Erythroblast (primary cell): ENCODE results near the gene PIF1.

Experiments used
- DNase-seq, 2 experiments: peaks; one replicate each; lab custom pipeline; 2025; lab: John Stamatoyannopoulos, UW
- GATA1 ChIP-seq: IDR thresholded peaks from 2 replicates; pipeline ENCODE4 v1.6.1; 2011; ENCODE audit warnings: low read depth, mild to moderate bottlenecking, control low read depth, low read length, moderate library complexity
- POLR2A ChIP-seq: IDR thresholded peaks from 2 replicates; pipeline ENCODE4 v1.6.1; 2011; ENCODE audit warnings: mild to moderate bottlenecking, low read length

PIF1 gene

GRCh38 chr15:64770626-64771025, 54.8 kb downstream of the PIF1 start:
- TF ChIP-seq GATA1, result no peak
- no peak for TF ChIP-seq POLR2A
- no peak for DNase-seq

- TF ChIP-seq POLR2A, result no peak
- no peak for TF ChIP-seq GATA1
- DNase-seq, result peak in 1 of 2 experiments; percentile 13
These were observed 58.2 kb downstream of the PIF1 start for GRCh38 chr15:64767203-64767602.

GRCh38 chr15:64766058-64766457, 59.4 kb downstream of the PIF1 start:
- no peak for TF ChIP-seq GATA1
- TF ChIP-seq POLR2A, result no peak
- DNase-seq, result peak; percentile 29 to 39
